Tibial nerve (tissue), 4 donors: ENCODE data around the gene CHSY3. TPM values are rescaled to one million over a fixed set of nuclear protein-coding genes. Genes with fewer than 3 reads are reported as not detected.

Source experiments
- DNase-seq, 2 donors: peaks; one replicate each; pipeline ENCODE4 v3.0.0-alpha.2; 2019; ENCODE audit warnings: low spot score in 2 of 2
- H3K27ac ChIP-seq, 4 donors: fragments of 200-600 bp; sonication (generic) in 3 of 4; one replicate each; pipeline ENCODE4 v1.5.1; 2017 to 2019; ENCODE audit warnings: mild to moderate bottlenecking in 1 of 4
- H3K27me3 ChIP-seq, 2 donors: fragments of 200-600 bp; sonication (generic) in 1 of 2; one replicate each; pipeline versions ENCODE4 v1.5.1 to v1.6.0; 2017 to 2019
- H3K36me3 ChIP-seq, 3 donors: fragments of 200-600 bp; sonication (generic); one replicate each; pipeline ENCODE4 v1.5.1; 2018 to 2019
- H3K4me1 ChIP-seq, 4 donors: fragments of 200-600 bp; sonication (generic) in 3 of 4; one replicate each; pipeline ENCODE4 v1.5.1; 2017 to 2019
- H3K4me3 ChIP-seq, 4 donors: fragments of 200-600 bp; sonication (generic) in 3 of 4; one replicate each; pipeline ENCODE4 v1.5.1; 2017 to 2019; ENCODE audit warnings: mild to moderate bottlenecking in 1 of 4, moderate library complexity in 1 of 4
- H3K9me3 ChIP-seq, 4 donors: fragments of 200-600 bp; sonication (generic) in 3 of 4; one replicate each; pipeline ENCODE4 v1.5.1; 2017 to 2019
- EP300 ChIP-seq, 2 donors: sonication (generic); formaldehyde crosslinking; IDR thresholded peaks; one replicate each; pipeline ENCODE4 v1.6.1; 2017; ENCODE audit warnings: antibody characterized with exemption in 2 of 2, mild to moderate bottlenecking in 1 of 2
- POLR2A ChIP-seq, 2 donors: fragments of 450-650 bp; IDR thresholded peaks; one replicate each; pipeline ENCODE4 v1.6.1; 2017; ENCODE audit warnings: antibody characterized with exemption in 2 of 2, mild to moderate bottlenecking in 2 of 2, moderate library complexity in 2 of 2
- WGBS, 2 donors: methylation state at CpG; one replicate each; pipeline ENCODE4 v1.1.5; 2018; 5-methylcytosine and 5-hydroxymethylcytosine counted together
- total RNA-seq, 4 donors: library from RNA; depleted of rRNA; stranded (reverse); fragments of >200 nt; gene quantifications; one replicate each; pipeline ENCODE4 v1.1.0, GENCODE V29; 2016
- TF ChIP-seq, protein P1 (sequence below), 5 experiments: fragments of 200-600 bp in 3 of 5; fragments of 450-650 bp in 2 of 5; sonication (generic) in 3 of 5; IDR thresholded peaks; one replicate each; pipeline ENCODE4 v1.5.1; 2016 to 2019; ENCODE audit warnings: antibody characterized with exemption in 5 of 5, mild to moderate bottlenecking in 3 of 5, moderate library complexity in 2 of 5

The CHSY3 gene
- total RNA-seq, 4 donors from 2014 or later: 3.6 to 11.2 (median 6.2) TPM

DNA sequence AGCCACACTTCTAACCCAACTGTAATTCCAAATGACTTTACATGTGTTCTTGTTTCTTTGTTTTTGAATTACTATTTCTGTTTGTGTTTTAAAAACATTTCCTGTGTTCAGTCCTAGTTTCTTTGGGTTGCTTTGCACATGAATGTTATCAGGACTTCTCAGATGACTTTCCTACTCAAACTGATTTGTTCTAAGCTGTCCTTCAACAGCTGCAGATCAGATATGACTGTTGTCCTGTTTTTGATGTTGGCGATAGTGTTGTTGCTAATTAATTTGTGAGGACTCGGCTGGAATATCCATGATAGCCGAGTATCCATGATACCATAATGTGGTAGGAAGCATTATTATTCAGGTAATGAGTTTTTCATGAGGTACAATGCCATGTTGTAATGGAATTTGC is 98.6 kb downstream of the CHSY3 start:
- no peak for TF ChIP-seq POLR2A (IDR thresholded peaks at IDR 0.05)
- TF ChIP-seq, protein P1, sequence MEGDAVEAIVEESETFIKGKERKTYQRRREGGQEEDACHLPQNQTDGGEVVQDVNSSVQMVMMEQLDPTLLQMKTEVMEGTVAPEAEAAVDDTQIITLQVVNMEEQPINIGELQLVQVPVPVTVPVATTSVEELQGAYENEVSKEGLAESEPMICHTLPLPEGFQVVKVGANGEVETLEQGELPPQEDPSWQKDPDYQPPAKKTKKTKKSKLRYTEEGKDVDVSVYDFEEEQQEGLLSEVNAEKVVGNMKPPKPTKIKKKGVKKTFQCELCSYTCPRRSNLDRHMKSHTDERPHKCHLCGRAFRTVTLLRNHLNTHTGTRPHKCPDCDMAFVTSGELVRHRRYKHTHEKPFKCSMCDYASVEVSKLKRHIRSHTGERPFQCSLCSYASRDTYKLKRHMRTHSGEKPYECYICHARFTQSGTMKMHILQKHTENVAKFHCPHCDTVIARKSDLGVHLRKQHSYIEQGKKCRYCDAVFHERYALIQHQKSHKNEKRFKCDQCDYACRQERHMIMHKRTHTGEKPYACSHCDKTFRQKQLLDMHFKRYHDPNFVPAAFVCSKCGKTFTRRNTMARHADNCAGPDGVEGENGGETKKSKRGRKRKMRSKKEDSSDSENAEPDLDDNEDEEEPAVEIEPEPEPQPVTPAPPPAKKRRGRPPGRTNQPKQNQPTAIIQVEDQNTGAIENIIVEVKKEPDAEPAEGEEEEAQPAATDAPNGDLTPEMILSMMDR (IDR thresholded peaks at IDR 0.05): no peak
- H3K27ac ChIP-seq: no peak overlapping the region
- WGBS, 2 donors: 85 to 88% methylated on average over 3 of the region's 3 CpGs

DNA sequence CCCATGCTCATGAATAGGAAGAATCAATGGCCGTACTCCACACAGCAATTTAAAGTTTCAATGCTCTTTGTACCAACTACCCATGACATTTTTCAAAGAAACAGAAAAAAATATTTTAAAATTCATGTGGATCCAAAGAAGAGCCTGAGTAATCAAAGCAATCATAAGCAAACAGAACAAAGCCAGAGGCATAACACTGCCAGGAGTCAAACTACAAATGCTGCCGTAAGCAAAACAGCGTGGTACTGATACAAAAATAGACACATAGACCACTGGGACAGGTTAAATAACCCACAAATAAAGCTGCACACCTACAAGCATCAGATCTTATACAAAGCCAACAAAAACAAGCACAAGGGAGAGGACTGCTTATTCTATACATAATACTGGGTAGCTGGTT is 107.7 kb downstream of the CHSY3 start:
- Histone ChIP-seq H3K4me3 (no peak overlapping the region), H3K9me3 (peaks cover 0 to 39% (median 3%) of the 10 kb centered on the region in 4 donors), H3K27me3 (no peaks in the 10 kb centered on the region), H3K4me1 (no peaks in the 10 kb centered on the region), H3K36me3 (no peaks in the 10 kb centered on the region), H3K27ac (no peak overlapping the region)
- TF ChIP-seq, protein P1 (IDR thresholded peaks at IDR 0.05): no peak
- no peak for TF ChIP-seq EP300 (IDR thresholded peaks at IDR 0.05)
- TF ChIP-seq POLR2A (IDR thresholded peaks at IDR 0.05): no peak
- no peak for DNase-seq
- 79 to 90% methylated on average over 3 of the region's 3 CpGs for WGBS, 2 donors

More for the DNA sequence above, 98.6 kb downstream of the CHSY3 start:
- H3K4me3 ChIP-seq: no peak overlapping the region
- no peak for DNase-seq
- H3K27me3 ChIP-seq: no peaks in the 10 kb centered on the region
- no peaks in the 10 kb centered on the region for H3K9me3 ChIP-seq
- no peaks in the 10 kb centered on the region for H3K36me3 ChIP-seq
- H3K4me1 ChIP-seq: no peaks in the 10 kb centered on the region

DNA sequence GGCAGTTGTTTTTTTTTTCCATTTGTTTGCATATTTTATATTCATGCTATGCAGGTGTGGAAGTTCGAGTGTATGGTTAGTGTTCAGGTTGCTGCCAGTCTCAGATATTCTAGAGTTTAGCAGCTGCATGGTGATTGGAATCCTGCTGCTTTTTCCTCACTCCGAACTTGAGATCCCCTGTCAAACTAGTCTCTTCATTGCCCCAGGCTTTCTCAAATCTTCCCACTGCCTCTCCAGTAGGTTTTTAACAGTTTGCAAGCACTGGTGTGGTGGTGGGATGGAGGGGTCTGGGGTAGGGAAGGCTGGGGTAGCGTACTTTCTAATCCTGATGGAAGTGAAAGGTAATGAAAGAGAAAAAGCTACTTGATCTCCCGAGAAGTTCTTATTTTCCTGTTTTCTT is 112.9 kb downstream of the CHSY3 start:
- Histone ChIP-seq H3K4me3 (no peak overlapping the region), H3K9me3 (peaks cover 0 to 30% (median 0%) of the 10 kb centered on the region in 4 donors), H3K36me3 (no peaks in the 10 kb centered on the region), H3K27me3 (no peaks in the 10 kb centered on the region), H3K4me1 (no peaks in the 10 kb centered on the region), H3K27ac (no peak overlapping the region)
- DNase-seq: no peak
- 63 to 64% methylated on average over 4 of the region's 4 CpGs for WGBS, 2 donors
- TF ChIP-seq POLR2A (IDR thresholded peaks at IDR 0.05) (no peak), EP300 (IDR thresholded peaks at IDR 0.05) (no peak)
- TF ChIP-seq, protein P1 (IDR thresholded peaks at IDR 0.05): no peak

DNA sequence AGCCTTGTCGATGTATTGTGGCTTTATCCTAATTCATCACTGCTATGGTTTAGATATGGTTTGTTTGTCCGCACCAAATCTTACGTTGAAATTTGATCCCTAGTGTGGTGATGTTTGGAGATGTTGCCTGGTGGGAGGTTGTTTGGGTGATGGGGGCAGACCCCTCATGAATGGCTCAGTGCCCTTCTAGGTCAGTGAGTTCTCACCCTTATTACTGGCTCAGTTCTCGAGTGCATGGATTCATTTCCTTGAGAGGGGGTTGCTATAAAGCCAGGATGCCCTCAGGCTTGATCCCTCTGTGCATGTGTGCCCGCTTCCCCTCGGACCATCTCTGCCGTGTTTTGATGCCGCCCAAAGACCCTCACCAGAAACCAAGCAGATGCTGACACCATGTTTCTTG is 114.4 kb downstream of the CHSY3 start:
- Histone ChIP-seq H3K4me3 (no peak overlapping the region), H3K27me3 (no peaks in the 10 kb centered on the region), H3K27ac (no peak overlapping the region), H3K9me3 (peaks cover 0 to 17% (median 0%) of the 10 kb centered on the region in 4 donors), H3K36me3 (no peaks in the 10 kb centered on the region), H3K4me1 (peaks cover 0 to 7% (median 0%) of the 10 kb centered on the region in 4 donors)
- WGBS, 2 donors: 80 to 84% methylated on average over 8 of the region's 8 CpGs
- TF ChIP-seq EP300 (IDR thresholded peaks at IDR 0.05) (no peak), POLR2A (IDR thresholded peaks at IDR 0.05) (no peak)
- TF ChIP-seq, protein P1 (IDR thresholded peaks at IDR 0.05): no peak
- no peak for DNase-seq

DNA sequence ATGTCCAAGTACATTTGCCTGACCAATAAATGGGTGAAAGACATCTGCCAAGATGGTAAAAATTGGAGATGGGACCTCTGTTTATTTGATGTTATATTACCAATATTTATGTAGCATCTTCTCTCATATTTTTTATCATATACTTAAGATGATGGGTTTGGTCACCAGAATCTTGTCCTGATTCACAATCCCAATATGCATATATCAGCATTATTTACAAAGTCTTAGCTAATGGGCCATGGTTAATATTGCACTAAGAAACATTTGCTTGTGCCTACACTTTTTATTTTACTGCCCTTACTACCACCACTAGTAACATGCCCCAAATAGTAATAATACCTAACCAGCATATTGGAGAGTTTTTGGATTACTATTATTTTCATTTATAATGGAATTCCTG is 116.7 kb downstream of the CHSY3 start:
- no peaks in the 10 kb centered on the region for H3K9me3 ChIP-seq
- no peak overlapping the region for H3K27ac ChIP-seq
- TF ChIP-seq, protein P1 (IDR thresholded peaks at IDR 0.05): no peak
- no peak for TF ChIP-seq EP300 (IDR thresholded peaks at IDR 0.05)
- TF ChIP-seq POLR2A (IDR thresholded peaks at IDR 0.05): no peak
- no peaks in the 10 kb centered on the region for H3K27me3 ChIP-seq
- no peaks in the 10 kb centered on the region for H3K36me3 ChIP-seq
- H3K4me1 ChIP-seq: peaks cover 0 to 9% (median 0%) of the 10 kb centered on the region in 4 donors
- DNase-seq: no peak
- no peak overlapping the region for H3K4me3 ChIP-seq
